Motor neuron (in vitro differentiated cells): ENCODE data around the gene STEAP1B. TPM values are rescaled to one million over a fixed set of nuclear protein-coding genes. Genes with fewer than 3 reads are reported as not detected.
"Not testable (repeated sequence)": the region's sequence is repeated elsewhere in the genome, so short reads cannot be mapped to it uniquely, and the experiment has no call there.

ENCODE experiments used
- ATAC-seq, 8 experiments: fragments of 200-7000 bp; cut with Tn5 transposase; replicated peaks in 6 of 8; 2 replicates each; pipeline ENCODE4 v1.8.0; 2021; ENCODE audit warnings: mild to moderate bottlenecking in 8 of 8, moderate library complexity in 8 of 8
- H3K27ac ChIP-seq, 2 donors: fragments of 250-450 bp; sonication (Bioruptor Pico); 2 replicates each; pipeline ENCODE4 v1.9.0; 2021; ENCODE audit warnings: antibody characterized with exemption in 2 of 2, mild to moderate bottlenecking in 2 of 2, moderate library complexity in 1 of 2
- H3K4me1 ChIP-seq, 2 donors: fragments of 250-450 bp; sonication (Bioruptor Pico); replicated peaks in 1 of 2; 2 replicates each; pipeline ENCODE4 v1.6.1; 2021; ENCODE audit warnings: antibody characterized with exemption in 2 of 2, mild to moderate bottlenecking in 2 of 2, moderate library complexity in 1 of 2
- H3K4me3 ChIP-seq, 5 donors: fragments of 250-450 bp; sonication (Bioruptor Pico); 2 replicates each; pipeline ENCODE4 v1.9.0; 2021; ENCODE audit warnings: antibody characterized with exemption in 5 of 5, mild to moderate bottlenecking in 5 of 5, moderate library complexity in 4 of 5
- WGBS, 10 experiments: fragments of 450-650 bp; shearing (Covaris generic); methylation state at CpG; one replicate each; pipeline ENCODE4 v1.0.0; 2022; 5-methylcytosine and 5-hydroxymethylcytosine counted together
- in situ Hi-C, 9 experiments: fragments of 400-800 bp; cut with MboI; loops; one replicate each; pipeline ENCODE4 v1.15.0; 2021; ENCODE audit warnings: low sequenced_read_pairs in 9 of 9, low pct_unique_long_range_greater_than_20kb in 2 of 9; ENCODE audit not compliant: unreplicated experiment in 9 of 9
- total RNA-seq, 8 experiments: library from RNA; unstranded; fragments of 300-600 nt; gene quantifications; 2 replicates each; pipeline versions ENCODE4 v1.2.3 to v1.2.4, GENCODE V29; 2022

The STEAP1B gene
- total RNA-seq, 8 experiments from 2014 or later, result 0.11 to 5.3 (median 2.5) TPM

DNA sequence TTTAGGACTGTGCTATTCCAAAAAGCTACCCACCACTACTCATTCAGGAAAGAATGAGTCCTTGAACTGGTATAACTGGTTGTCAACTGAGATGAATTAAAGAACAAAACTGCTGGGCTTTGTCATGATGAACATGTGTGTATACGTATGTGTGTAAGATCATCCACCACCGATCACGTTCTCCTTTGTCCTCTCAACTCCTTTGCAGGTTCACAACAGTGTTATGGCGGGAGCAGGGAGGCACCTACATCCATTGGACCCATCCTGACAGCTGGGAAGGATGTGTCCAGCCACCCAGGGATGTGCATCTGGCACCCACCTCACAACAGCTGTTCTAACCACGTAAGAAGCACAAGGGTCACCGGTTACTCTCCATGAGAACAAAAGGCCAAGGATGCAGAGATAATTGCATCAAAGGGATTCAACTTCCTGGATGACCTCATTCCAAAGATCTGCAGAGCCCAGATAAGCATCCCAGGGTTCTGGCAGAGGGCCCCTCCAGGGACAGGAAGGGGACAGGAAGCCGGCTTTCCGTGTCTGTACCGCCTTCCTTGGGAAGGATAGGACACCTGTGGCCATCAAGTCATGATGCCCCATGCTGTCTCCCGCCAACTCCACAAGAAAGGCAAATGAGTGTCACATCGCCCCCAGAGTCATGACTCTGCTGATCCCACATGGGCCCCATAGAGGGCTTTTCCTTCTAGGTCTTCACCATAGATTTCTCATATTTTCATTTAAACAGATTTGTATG lies 66.1 kb downstream of the STEAP1B start:
- Histone ChIP-seq H3K4me1 (no peaks in the 10 kb centered on the region), H3K4me3 (no peak overlapping the region), H3K27ac (no peak overlapping the region)
- in situ Hi-C loops, result no loop called here
- 72 to 100% (median 84%) methylated on average over 1 to 8 of the region's 11 CpGs for WGBS, 10 experiments
- no peak for ATAC-seq

GRCh38 chr7:22433165-22433700 lies 66.8 kb downstream of the STEAP1B start:
- in situ Hi-C loops, H3K27ac ChIP-seq, ATAC-seq, H3K4me1 ChIP-seq, H3K4me3 ChIP-seq: not testable (repeated sequence)
- WGBS, 10 experiments, result 90 to 100% (median 100%) methylated on average over 1 to 2 of the region's 2 CpGs; no CpG with 5 or more reads in 3 of the 10 experiments

- no peak overlapping the region for H3K4me3 ChIP-seq
- H3K27ac ChIP-seq, result no peak overlapping the region
- WGBS, 10 experiments, result 60 to 100% (median 86%) methylated on average over 1 to 3 of the region's 3 CpGs; no CpG with 5 or more reads in 4 of the 10 experiments
- no peak for ATAC-seq
- in situ Hi-C loops, result no loop called here
- H3K4me1 ChIP-seq, result no peaks in the 10 kb centered on the region
Measured at GRCh38 chr7:22432203-22432718, 67.7 kb downstream of the STEAP1B start.

GRCh38 chr7:22430457-22430856 lies 69.5 kb downstream of the STEAP1B start:
- no peak overlapping the region for H3K4me3 ChIP-seq
- WGBS, 10 experiments, result 14 to 88% (median 75%) methylated on average over 1 to 5 of the region's 5 CpGs; no CpG with 5 or more reads in 1 of the 10 experiments
- H3K27ac ChIP-seq, result no peak overlapping the region
- ATAC-seq, result peak in 2 of 8 experiments; percentile 77 to 97
- H3K4me1 ChIP-seq, result no peaks in the 10 kb centered on the region
- in situ Hi-C loops, result no loop called here

DNA sequence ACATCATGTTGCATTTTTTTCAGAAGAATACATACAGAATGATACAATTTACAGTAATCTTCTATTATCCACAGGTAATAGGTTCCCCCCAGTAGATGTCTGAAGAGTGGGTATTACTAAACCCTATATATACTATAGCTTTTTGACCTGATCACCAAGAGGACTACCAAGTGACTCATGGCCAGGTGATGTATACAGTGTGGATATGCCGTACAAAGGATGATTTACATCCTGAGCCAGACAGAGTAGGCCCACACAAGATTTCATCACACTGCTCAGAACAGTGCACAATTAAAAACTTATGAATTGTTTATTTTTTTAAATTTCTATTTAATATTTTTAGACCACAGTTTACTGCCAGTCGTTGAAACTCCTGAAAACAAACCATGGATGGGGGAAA lies 70.6 kb downstream of the STEAP1B start:
- WGBS, 10 experiments, result 40 to 100% (median 71%) methylated on average over 1 to 2 of the region's 2 CpGs
- Histone ChIP-seq H3K4me3 (no peak overlapping the region), H3K4me1 (no peaks in the 10 kb centered on the region), H3K27ac (no peak overlapping the region)
- in situ Hi-C loops, result no loop called here
- no peak for ATAC-seq

DNA sequence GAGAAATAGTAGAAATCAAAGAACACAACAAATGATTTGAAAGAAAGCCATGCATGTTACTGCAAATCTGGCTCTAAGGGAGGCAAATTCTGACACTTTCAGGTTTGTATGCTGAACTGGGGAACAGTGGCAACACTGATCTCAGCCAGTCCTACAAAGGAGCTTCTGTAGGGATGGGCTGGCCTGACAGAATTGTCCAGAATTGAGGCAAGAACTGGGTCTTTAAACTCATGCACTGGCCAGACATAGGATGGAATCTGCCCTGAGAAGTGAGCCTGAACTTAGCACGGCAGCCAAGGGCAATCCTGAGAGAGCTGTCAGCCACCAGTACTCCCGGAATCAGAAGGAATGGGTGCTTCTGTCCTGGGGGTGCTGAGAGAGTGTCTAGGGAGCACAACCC lies 72.1 kb downstream of the STEAP1B start:
- Histone ChIP-seq H3K27ac (no peak overlapping the region), H3K4me3 (no peak overlapping the region), H3K4me1 (no peaks in the 10 kb centered on the region)
- in situ Hi-C loops, result no loop called here
- 80 to 100% (median 100%) methylated on average over 1 of the region's 2 CpGs; no CpG with 5 or more reads in 7 of the 10 experiments for WGBS, 10 experiments
- ATAC-seq, result no peak

DNA sequence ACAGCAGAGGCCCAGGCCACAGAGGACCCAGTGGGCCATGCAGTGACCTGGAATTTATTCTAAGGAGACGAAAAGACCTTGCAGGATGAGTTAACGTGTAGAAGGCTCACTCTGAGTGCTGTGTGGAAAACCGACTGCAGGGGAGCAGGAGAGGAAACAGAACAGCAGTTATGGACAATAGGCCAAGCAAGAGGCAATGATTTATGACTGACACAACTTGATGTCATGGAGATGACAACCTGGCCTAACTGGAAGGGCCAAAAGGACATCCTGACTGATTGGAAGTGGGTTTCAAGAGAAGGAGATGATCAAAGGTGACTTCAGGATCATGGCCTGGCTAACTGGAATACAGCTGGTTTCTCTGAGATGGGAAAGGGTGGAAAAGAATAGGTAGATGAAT lies 72.9 kb downstream of the STEAP1B start:
- H3K4me1 ChIP-seq, result no peaks in the 10 kb centered on the region
- ATAC-seq, result no peak
- 33 to 100% (median 78%) methylated on average over 1 to 3 of the region's 3 CpGs; no CpG with 5 or more reads in 4 of the 10 experiments for WGBS, 10 experiments
- no peak overlapping the region for H3K4me3 ChIP-seq
- in situ Hi-C loops, result no loop called here
- no peak overlapping the region for H3K27ac ChIP-seq

- ATAC-seq, result no peak
- Histone ChIP-seq H3K4me3 (no peak overlapping the region), H3K4me1 (no peaks in the 10 kb centered on the region), H3K27ac (no peak overlapping the region)
- WGBS, 10 experiments, result 17 to 62% (median 49%) methylated on average over 1 to 4 of the region's 4 CpGs
- in situ Hi-C loops, result no loop called here
Measured at GRCh38 chr7:22426463-22427094, 73.4 kb downstream of the STEAP1B start.

DNA sequence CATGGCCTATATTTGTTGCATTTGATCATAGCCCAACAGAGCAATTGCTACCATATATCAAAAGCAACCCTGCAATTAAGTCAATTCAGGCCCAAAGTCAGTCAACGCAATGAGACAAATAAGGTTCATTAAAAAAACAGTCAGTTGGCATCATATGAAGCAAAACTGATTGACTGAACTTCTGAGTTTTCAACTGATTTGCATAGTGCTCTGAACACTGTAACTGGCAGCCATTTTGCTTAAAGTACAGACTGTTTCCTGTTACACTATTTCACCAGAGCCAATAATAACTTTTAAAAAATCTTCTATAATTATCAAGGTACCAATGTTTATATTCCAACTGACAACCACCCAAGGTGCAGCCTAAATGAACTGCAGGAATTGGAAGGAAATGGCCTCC lies 74.6 kb downstream of the STEAP1B start:
- H3K4me3 ChIP-seq, result no peak overlapping the region
- H3K4me1 ChIP-seq, result no peaks in the 10 kb centered on the region
- WGBS, 10 experiments, result 92 to 100% (median 100%) methylated on average over 1 of the region's 1 CpG; no CpG with 5 or more reads in 4 of the 10 experiments
- H3K27ac ChIP-seq, result no peak overlapping the region
- ATAC-seq, result no peak
- in situ Hi-C loops, result no loop called here

GRCh38 chr7:22422831-22423615 lies 77.0 kb downstream of the STEAP1B start:
- H3K4me3 ChIP-seq, result no peak overlapping the region
- WGBS, 10 experiments, result 64 to 100% (median 74%) methylated on average over 3 to 7 of the region's 7 CpGs
- H3K27ac ChIP-seq, result no peak overlapping the region
- ATAC-seq, result no peak
- no peaks in the 10 kb centered on the region for H3K4me1 ChIP-seq
- in situ Hi-C loops, result no loop called here

GRCh38 chr7:22420973-22421635 lies 78.9 kb downstream of the STEAP1B start:
- Histone ChIP-seq H3K27ac (no peak overlapping the region), H3K4me3 (no peak overlapping the region), H3K4me1 (no peaks in the 10 kb centered on the region)
- 45 to 100% (median 90%) methylated on average over 1 to 2 of the region's 2 CpGs; no CpG with 5 or more reads in 4 of the 10 experiments for WGBS, 10 experiments
- peak in 1 of 8 experiments; percentile 21 for ATAC-seq
- in situ Hi-C loops, result no loop called here

DNA sequence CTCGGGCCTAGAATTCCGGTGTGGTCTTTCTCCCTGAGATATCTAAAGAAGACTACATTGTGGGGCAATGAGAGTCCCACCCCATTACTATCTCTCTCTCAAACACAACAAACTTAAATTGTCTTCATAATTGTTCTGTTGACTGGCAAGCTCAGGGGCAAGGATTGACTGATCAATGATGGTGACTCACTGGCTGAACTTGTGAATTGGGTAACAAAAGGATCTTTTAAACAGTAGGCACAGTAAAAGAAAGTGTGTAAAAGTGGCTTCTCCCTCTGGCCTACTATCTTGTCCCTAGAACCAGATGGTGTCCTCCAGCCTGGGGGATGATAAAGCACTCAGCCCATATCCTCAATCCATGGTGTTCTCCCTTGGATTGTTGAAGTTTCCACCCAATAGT lies 80.0 kb downstream of the STEAP1B start:
- no peak overlapping the region for H3K27ac ChIP-seq
- no peak overlapping the region for H3K4me3 ChIP-seq
- WGBS, 10 experiments, result 88 to 100% (median 100%) methylated on average over 1 to 2 of the region's 2 CpGs; no CpG with 5 or more reads in 3 of the 10 experiments
- in situ Hi-C loops, result no loop called here
- H3K4me1 ChIP-seq, result no peaks in the 10 kb centered on the region
- no peak for ATAC-seq
